SK-N-MC (cell line): ENCODE results near the gene GDF7.

Experiments used
- DNase-seq: peaks from one replicate; pipeline ENCODE4 v3.0.0-alpha.2; 2011; ENCODE audit warnings: low read depth, low spot score
- H3K27ac ChIP-seq: fragments of 200-600 bp; sonication (generic); 2 replicates; pipeline ENCODE4 v1.5.1; 2016; ENCODE audit warnings: mixed run types
- H3K36me3 ChIP-seq: fragments of 200-600 bp; sonication (generic); 2 replicates; pipeline ENCODE4 v1.6.1; 2017; ENCODE audit warnings: antibody characterized with exemption, low read length, mixed read lengths; ENCODE audit not compliant: insufficient read depth
- H3K4me3 ChIP-seq: fragments of 200-600 bp; sonication (generic); 2 replicates; pipeline ENCODE4 v1.5.1; 2016
- H3K9ac ChIP-seq: fragments of 200-600 bp; sonication (generic); 2 replicates; pipeline ENCODE4 v1.8.0; 2017; ENCODE audit warnings: mixed run types, mixed read lengths; ENCODE audit not compliant: insufficient read length
- H3K9me3 ChIP-seq: fragments of 200-600 bp; sonication (generic); 2 replicates; pipeline ENCODE4 v1.6.1; 2017; ENCODE audit warnings: low read depth, mild to moderate bottlenecking, antibody characterized with exemption, low read length, moderate library complexity, mixed read lengths
- EZH2 ChIP-seq: fragments of 200-600 bp; sonication (generic); IDR thresholded peaks from one replicate; pipeline ENCODE4 v1.6.1; 2017; ENCODE audit warnings: antibody characterized with exemption
- FOXP2 ChIP-seq: optimal IDR thresholded peaks from 2 replicates; pipeline ENCODE3; 2011; ENCODE audit warnings: mild to moderate bottlenecking, moderate library complexity; ENCODE audit not compliant: insufficient read depth; ENCODE audit errors: extremely low read length, control extremely low read depth
- POLR2AphosphoS5 ChIP-seq: IDR thresholded peaks from 2 replicates; pipeline ENCODE4 v1.6.1; 2012; ENCODE audit warnings: mild to moderate bottlenecking, low read depth, low read length, borderline replicate concordance

GDF7 gene

GRCh38 chr2:20646446-20646845 is 20.5 kb upstream of the GDF7 start:
- no peaks in the 10 kb centered on the region for H3K9me3 ChIP-seq
- no peak overlapping the region for H3K27ac ChIP-seq
- DNase-seq, result no peak
- H3K9ac ChIP-seq, result no peak overlapping the region
- no peak for TF ChIP-seq EZH2
- TF ChIP-seq POLR2AphosphoS5, result no peak
- no peak for TF ChIP-seq FOXP2
- no peak overlapping the region for H3K4me3 ChIP-seq
- H3K36me3 ChIP-seq, result no peaks in the 10 kb centered on the region

DNA sequence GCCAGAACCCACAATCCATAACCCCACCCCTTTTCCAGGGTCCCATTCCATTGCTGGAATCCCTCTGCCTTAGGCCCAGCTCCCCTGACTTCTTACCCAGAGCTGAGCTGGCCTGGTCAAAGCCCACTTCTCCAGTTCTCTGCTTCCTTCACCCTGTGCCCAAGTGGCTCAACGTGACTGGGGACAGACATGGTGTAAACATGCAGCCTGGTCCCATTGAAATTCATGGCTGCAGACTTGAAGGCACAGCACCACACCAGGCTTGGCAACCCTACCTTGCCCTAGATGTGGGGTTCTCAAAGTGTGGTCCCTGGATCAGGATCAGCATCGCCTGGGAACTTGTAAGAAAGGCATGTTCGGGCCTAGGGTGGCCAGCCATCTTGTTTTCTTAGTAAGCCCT is 19.7 kb upstream of the GDF7 start:
- no peak for DNase-seq
- H3K9ac ChIP-seq, result no peak overlapping the region
- H3K36me3 ChIP-seq, result no peaks in the 10 kb centered on the region

GRCh38 chr2:20647738-20648137 is 19.2 kb upstream of the GDF7 start:
- Histone ChIP-seq H3K9ac (no peak overlapping the region), H3K27ac (no peak overlapping the region), H3K36me3 (no peaks in the 10 kb centered on the region), H3K4me3 (no peak overlapping the region), H3K9me3 (no peaks in the 10 kb centered on the region)
- TF ChIP-seq POLR2AphosphoS5, result no peak
- no peak for TF ChIP-seq FOXP2
- TF ChIP-seq EZH2, result no peak
- DNase-seq, result no peak

More for the DNA sequence above, 19.7 kb upstream of the GDF7 start:
- Histone ChIP-seq H3K9me3 (no peaks in the 10 kb centered on the region), H3K27ac (no peak overlapping the region), H3K4me3 (no peak overlapping the region)
- TF ChIP-seq POLR2AphosphoS5, result no peak
- no peak for TF ChIP-seq EZH2
- TF ChIP-seq FOXP2, result no peak

DNA sequence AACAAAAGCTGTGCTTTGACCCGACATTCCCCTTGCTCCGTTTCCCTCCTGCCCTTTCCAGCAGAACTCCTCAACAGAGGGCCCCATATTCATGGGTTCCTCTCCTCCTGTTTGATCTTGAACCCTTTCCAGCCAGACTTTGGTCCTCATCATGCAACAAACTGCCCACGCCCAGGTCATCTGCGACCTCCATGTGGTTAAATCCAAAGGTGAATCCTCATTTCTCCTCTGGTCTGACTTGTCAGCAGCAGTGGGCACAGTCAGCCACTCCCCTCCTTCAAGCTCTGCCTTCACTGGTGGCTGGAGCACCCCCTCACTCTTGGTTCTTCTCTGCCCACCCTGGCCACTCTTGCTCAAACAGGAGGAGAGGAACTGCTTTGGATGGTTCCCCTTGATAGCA is 18.7 kb upstream of the GDF7 start:
- Histone ChIP-seq H3K36me3 (no peaks in the 10 kb centered on the region), H3K27ac (no peak overlapping the region), H3K4me3 (no peak overlapping the region), H3K9me3 (no peaks in the 10 kb centered on the region), H3K9ac (no peak overlapping the region)
- TF ChIP-seq FOXP2 (no peak), EZH2 (no peak), POLR2AphosphoS5 (no peak)
- no peak for DNase-seq

DNA sequence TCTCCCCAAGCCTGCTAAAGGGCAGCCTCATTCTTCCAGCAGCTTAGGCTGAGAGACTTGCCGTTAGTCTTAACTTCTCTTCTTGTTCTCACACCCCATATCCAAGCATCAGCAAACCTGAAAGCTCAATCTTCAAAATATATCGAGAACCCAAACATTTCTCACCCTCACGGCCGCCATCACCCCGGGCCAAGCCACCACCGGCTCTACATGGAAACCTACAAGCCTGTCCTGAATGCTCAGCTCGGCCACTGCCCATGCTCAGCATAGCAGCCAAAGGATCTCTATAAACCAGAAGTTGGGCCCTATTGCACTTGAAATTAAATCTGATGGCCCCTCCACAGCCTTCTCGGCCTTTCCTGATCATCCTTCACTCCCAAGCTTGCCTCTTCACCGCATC is 18.1 kb upstream of the GDF7 start:
- Histone ChIP-seq H3K36me3 (no peaks in the 10 kb centered on the region), H3K9ac (no peak overlapping the region)
- TF ChIP-seq FOXP2 (no peak), POLR2AphosphoS5 (no peak), EZH2 (no peak)

DNA sequence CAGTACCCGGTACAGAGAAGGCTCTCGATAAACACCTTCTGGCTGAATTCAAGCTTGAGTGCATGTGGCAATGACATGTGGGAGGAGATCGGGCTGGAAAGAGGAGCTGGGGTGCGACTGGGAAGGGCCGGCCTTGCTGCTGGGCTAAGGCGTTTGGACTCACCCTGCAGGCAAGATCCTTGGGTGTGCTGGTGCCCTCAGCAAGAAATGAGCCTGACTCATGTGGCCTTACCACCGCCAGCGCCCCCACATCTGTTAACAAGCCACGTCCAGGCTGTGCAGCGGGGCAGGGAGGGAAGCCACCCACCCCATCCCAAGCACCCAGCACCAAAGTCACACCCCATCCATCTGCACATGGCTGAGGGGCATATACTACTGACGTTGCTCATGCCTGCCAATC is 17.4 kb upstream of the GDF7 start:
- no peak for DNase-seq
- no peak overlapping the region for H3K27ac ChIP-seq
- no peaks in the 10 kb centered on the region for H3K9me3 ChIP-seq
- TF ChIP-seq EZH2, result no peak
- TF ChIP-seq POLR2AphosphoS5, result no peak
- no peak for TF ChIP-seq FOXP2
- no peak overlapping the region for H3K9ac ChIP-seq
- no peaks in the 10 kb centered on the region for H3K36me3 ChIP-seq
- H3K4me3 ChIP-seq, result no peak overlapping the region

More for the DNA sequence above, 18.1 kb upstream of the GDF7 start:
- no peaks in the 10 kb centered on the region for H3K9me3 ChIP-seq
- DNase-seq, result no peak
- H3K27ac ChIP-seq, result no peak overlapping the region
- no peak overlapping the region for H3K4me3 ChIP-seq

DNA sequence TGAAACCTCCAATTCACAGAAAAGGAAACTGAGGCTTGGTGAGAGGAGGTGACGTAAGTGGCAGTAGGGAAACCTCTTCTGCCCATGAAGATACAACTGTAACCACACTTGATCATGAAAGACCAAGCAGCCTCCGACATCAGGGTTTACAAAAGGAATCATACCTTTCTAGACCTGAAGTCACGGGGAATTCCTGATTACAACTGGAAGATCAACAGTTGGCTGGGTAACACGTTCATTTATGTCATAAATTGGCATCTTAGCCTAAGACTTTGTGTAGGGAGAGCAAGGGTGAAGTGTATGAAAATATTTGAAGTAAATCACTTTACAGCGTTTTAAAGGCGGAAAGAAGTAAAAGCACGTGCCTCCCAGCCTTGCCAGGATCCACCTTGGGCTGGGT is 17.0 kb upstream of the GDF7 start:
- Histone ChIP-seq H3K27ac (no peak overlapping the region), H3K4me3 (peak overlapping the region; percentile 95), H3K9me3 (no peaks in the 10 kb centered on the region), H3K36me3 (no peaks in the 10 kb centered on the region), H3K9ac (no peak overlapping the region)
- TF ChIP-seq POLR2AphosphoS5 (no peak), FOXP2 (no peak), EZH2 (no peak)
- no peak for DNase-seq

DNA sequence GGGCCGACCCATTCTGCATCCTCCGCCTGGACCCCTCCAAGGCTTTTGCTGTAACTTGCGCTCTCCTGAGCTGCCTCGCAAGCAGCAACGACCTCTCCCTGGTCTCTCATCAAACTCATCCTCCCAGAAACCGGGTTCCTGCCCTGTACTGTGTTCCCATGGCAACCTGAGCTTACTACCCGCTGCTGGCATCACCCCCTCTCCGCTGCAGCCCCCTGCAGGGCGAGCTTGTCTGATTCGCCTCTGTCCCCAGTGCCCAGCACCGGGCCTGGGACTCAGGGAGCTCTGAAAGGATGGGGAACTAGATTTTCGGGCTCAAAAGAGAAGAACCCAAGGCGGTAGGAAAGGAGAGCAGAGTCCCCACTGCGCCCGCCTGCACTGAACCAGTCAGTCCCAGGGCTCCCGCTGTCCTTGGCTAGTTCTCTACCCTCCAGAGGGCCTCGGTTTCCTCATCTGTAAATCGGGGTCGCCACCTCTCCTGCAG is 16.5 kb upstream of the GDF7 start:
- no peak for DNase-seq
- peak overlapping the region; percentile 83 for H3K9ac ChIP-seq
- H3K36me3 ChIP-seq, result no peaks in the 10 kb centered on the region
- no peak overlapping the region for H3K27ac ChIP-seq
- peak overlapping the region; percentile 95 for H3K4me3 ChIP-seq
- H3K9me3 ChIP-seq, result no peaks in the 10 kb centered on the region
- no peak for TF ChIP-seq POLR2AphosphoS5
- no peak for TF ChIP-seq FOXP2
- no peak for TF ChIP-seq EZH2
